B cell (primary cell): ENCODE results near the gene PNLIP.

Experiments used
- CTCF ChIP-seq: fragments of 200-600 bp; IDR thresholded peaks from one replicate; pipeline ENCODE4 v1.8.0; 2022; ENCODE audit warnings: antibody characterized with exemption, mild to moderate bottlenecking
- EZH2 ChIP-seq: IDR thresholded peaks from 2 replicates; pipeline ENCODE4 v1.6.1; 2012; ENCODE audit warnings: borderline replicate concordance, low read depth, mild to moderate bottlenecking, moderate library complexity, low read length; ENCODE audit not compliant: insufficient read depth, poor library complexity, severe bottlenecking

GRCh38 chr10:116594525-116595035 lies 48.8 kb downstream of the PNLIP start:
- TF ChIP-seq CTCF (no peak), EZH2 (no peak)
